Ectodermal cell (in vitro differentiated cells): ENCODE measurements around the gene LDLRAD4.

Experiments
- H3K27ac ChIP-seq: 2 replicates; pipeline ENCODE4 v1.7.0; 2013; ENCODE audit warnings: mild to moderate bottlenecking, low read depth, low read length; ENCODE audit not compliant: insufficient read depth, poor library complexity, severe bottlenecking
- H3K27me3 ChIP-seq: 2 replicates; pipeline ENCODE4 v1.7.0; 2013; ENCODE audit warnings: mild to moderate bottlenecking, low read length; ENCODE audit not compliant: insufficient read depth, control insufficient read depth, poor library complexity, severe bottlenecking
- H3K36me3 ChIP-seq: one replicate; pipeline ENCODE4 v1.7.0; 2013; ENCODE audit warnings: low read length; ENCODE audit not compliant: control insufficient read depth, insufficient read depth
- H3K4me1 ChIP-seq: one replicate; pipeline ENCODE4 v1.7.0; 2013; ENCODE audit warnings: low read length; ENCODE audit not compliant: control insufficient read depth, insufficient read depth
- H3K4me3 ChIP-seq: 2 replicates; pipeline ENCODE4 v1.7.0; 2013; ENCODE audit warnings: low read depth, low read length, control low read depth; ENCODE audit not compliant: insufficient read depth
- H3K9me3 ChIP-seq: 2 replicates; pipeline ENCODE4 v1.7.0; 2013; ENCODE audit warnings: mild to moderate bottlenecking, low read length, moderate library complexity; ENCODE audit not compliant: control insufficient read depth
- WGBS, 2 experiments: methylation state at CpG; one replicate each; pipeline ENCODE4 v1.1.7; 2013; ENCODE audit warnings: missing lambda C conversion rate in 2 of 2; 5-methylcytosine and 5-hydroxymethylcytosine counted together

LDLRAD4 gene

DNA sequence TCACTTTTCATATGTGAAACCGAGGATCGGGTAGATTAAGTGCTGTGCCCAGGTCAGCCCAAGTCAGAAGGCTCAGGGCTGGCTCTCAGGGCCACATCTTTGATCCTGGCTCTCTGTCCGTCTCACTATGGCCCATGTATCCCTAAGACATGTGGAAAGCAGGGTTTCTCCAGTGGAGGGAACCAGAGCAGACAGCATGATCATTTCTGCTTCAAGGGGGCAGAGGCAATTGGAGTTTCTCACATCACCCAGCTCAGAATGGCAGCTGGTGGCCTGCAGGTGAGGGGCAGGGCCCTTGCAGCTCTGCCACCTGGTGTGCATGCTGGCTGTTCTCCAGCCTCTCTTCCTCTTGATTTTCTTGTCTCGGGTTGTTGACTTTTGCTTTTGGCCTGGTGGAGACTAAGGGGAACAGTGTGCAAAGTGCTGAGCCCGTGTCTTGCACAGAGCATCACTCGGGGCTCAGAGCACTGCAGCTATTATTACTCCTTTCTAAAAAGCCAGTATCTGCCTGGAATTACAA, 27.0 kb downstream of the LDLRAD4 start:
- 92% methylated on average over 6 of the region's 6 CpGs for WGBS, 2 experiments
- Histone ChIP-seq H3K9me3 (no peaks in the 10 kb centered on the region), H3K4me1 (no peaks in the 10 kb centered on the region), H3K4me3 (no peak overlapping the region), H3K27ac (no peak overlapping the region), H3K36me3 (no peaks in the 10 kb centered on the region), H3K27me3 (no peaks in the 10 kb centered on the region)

DNA sequence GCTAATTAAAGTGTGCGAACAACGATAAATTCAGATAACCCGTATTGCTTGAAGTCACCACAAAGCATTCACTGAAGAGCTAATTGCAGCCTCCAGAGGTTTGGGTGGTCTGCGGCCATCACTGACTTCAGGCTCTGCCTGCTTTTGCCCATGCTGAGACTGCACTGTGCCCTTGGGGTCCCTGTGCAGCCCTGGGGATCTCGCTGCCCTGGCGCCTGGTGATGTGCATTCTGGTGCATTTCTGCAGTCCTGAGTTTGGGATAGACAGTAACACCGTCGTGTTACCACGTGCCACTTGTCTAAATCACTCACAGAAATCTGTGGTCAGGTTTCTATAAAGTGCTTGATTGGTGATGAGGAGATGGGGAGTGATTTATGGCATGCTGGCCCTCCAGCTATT, 27.6 kb downstream of the LDLRAD4 start:
- H3K4me1 ChIP-seq, result no peaks in the 10 kb centered on the region

GRCh38 chr18:13246591-13246990, 28.0 kb downstream of the LDLRAD4 start:
- Histone ChIP-seq H3K9me3 (no peaks in the 10 kb centered on the region), H3K27ac (no peak overlapping the region), H3K36me3 (no peaks in the 10 kb centered on the region), H3K4me3 (no peak overlapping the region), H3K27me3 (no peaks in the 10 kb centered on the region), H3K4me1 (no peaks in the 10 kb centered on the region)
- 98% methylated on average over 3 of the region's 3 CpGs for WGBS, 2 experiments

More for the DNA sequence above, 27.6 kb downstream of the LDLRAD4 start:
- H3K9me3 ChIP-seq, result no peaks in the 10 kb centered on the region
- 96% methylated on average over 9 of the region's 9 CpGs for WGBS, 2 experiments
- H3K4me3 ChIP-seq, result no peak overlapping the region
- H3K27me3 ChIP-seq, result no peaks in the 10 kb centered on the region
- H3K27ac ChIP-seq, result no peak overlapping the region
- no peaks in the 10 kb centered on the region for H3K36me3 ChIP-seq

DNA sequence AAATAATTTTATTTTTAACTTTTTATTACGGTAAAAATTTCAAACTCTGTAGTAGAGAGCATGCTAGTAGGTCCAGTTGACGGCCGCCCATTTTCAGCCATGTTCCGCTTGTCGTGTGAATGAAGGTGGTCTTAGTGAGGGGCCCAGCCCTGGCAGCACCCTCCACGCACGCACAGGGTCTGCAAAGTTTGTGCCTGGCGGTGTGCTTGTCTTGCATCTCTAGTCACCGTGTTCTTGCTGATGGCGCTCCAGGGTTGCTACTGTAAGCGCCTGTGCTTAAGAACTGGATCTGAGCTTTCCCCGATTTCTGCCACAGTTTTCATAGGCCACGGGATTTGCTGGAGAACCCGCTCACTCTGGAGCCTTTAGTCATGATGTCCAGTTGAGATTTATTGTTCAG, 28.9 kb downstream of the LDLRAD4 start:
- Histone ChIP-seq H3K4me1 (no peaks in the 10 kb centered on the region), H3K27ac (no peak overlapping the region), H3K4me3 (no peak overlapping the region), H3K9me3 (no peaks in the 10 kb centered on the region), H3K27me3 (no peaks in the 10 kb centered on the region), H3K36me3 (no peaks in the 10 kb centered on the region)
- 95 to 96% methylated on average over 14 of the region's 14 CpGs for WGBS, 2 experiments

DNA sequence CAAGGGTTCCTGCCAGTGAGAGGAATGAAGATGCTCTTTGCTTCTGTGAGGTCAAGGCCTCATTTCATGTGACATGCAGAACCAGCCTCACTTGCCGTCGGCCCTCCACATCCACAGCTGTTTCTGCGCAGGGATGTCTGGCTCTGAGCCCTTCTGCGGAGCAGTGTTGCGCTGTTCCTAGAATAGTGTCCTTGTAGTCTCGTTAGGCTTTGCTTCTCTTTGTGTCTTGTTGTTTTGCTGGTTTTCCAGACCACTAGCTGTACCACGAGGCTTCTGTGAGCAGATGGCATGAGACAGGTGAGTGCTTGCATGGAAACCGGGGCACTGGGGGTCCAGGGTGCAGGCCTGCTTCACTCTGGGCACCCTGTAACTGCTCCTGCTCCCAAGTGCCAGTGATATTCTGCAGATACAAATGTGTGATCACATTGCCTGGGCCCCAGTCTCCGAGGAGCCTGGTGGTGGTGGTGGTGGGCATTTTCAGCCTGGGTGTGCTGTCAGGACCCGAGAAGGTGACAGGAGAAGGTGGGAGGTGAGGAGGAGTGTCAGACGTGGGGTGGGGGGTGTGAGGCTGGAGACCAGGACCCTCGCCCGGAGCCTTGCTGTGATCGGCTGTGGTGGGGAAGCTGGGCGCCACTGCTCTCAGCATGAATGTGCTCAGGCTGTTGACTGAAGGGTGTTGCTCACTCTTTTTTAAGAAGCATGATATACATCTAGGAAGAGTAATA, 34.3 kb downstream of the LDLRAD4 start:
- 94% methylated on average over 15 of the region's 15 CpGs for WGBS, 2 experiments
- H3K36me3 ChIP-seq, result no peaks in the 10 kb centered on the region
- H3K9me3 ChIP-seq, result no peaks in the 10 kb centered on the region
- H3K4me3 ChIP-seq, result no peak overlapping the region
- peaks cover 8% of the 10 kb centered on the region for H3K4me1 ChIP-seq
- no peaks in the 10 kb centered on the region for H3K27me3 ChIP-seq
- H3K27ac ChIP-seq, result no peak overlapping the region

DNA sequence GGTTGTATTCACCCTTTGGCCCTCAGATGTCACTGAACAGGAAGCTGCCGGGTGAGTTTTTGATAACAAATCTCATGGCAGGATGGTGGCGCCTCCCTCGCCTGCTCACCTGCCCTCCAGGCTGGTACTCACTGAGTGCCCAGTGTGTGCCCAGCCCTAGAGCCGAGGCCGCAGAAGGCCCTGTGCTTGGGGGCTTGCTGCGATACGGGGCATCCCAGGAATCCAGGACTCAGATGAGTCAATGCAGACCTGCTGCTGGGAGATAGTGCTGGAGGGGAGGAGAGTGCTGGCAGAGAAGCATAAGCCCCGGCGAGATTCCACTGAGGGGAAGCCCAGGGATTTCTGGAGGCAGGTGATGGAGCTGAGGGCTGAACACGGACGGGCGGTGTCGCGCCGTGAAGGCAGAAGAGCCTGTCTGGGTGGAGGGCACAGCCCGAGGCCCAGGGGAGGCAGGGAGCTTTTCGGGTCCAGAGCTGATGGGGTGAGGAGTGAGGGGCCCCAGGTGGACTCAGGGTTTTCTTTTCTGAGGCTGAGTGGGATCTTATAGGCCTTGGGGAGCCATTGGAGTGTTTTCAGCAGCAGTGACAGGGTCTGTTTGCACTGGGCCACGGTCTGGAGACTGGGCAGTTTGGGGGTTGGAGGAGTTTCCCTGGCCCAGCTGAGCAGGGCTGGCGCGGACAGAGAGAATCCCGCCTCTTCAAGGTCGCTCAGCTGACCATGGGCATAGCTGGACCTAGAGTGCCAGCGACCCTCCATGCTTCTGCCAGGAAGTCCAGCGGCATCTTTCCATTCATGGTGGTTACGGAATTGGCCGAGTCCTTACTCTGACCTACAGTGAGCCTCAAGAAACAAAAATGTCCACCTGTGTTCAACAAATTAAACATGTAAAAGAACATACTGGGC, 35.5 kb downstream of the LDLRAD4 start:
- H3K27me3 ChIP-seq, result no peaks in the 10 kb centered on the region
- H3K4me3 ChIP-seq, result no peak overlapping the region
- no peaks in the 10 kb centered on the region for H3K9me3 ChIP-seq
- WGBS, 2 experiments, result 84 to 85% methylated on average over 26 of the region's 26 CpGs
- H3K4me1 ChIP-seq, result peaks cover 8% of the 10 kb centered on the region
- H3K27ac ChIP-seq, result no peak overlapping the region
- no peaks in the 10 kb centered on the region for H3K36me3 ChIP-seq

DNA sequence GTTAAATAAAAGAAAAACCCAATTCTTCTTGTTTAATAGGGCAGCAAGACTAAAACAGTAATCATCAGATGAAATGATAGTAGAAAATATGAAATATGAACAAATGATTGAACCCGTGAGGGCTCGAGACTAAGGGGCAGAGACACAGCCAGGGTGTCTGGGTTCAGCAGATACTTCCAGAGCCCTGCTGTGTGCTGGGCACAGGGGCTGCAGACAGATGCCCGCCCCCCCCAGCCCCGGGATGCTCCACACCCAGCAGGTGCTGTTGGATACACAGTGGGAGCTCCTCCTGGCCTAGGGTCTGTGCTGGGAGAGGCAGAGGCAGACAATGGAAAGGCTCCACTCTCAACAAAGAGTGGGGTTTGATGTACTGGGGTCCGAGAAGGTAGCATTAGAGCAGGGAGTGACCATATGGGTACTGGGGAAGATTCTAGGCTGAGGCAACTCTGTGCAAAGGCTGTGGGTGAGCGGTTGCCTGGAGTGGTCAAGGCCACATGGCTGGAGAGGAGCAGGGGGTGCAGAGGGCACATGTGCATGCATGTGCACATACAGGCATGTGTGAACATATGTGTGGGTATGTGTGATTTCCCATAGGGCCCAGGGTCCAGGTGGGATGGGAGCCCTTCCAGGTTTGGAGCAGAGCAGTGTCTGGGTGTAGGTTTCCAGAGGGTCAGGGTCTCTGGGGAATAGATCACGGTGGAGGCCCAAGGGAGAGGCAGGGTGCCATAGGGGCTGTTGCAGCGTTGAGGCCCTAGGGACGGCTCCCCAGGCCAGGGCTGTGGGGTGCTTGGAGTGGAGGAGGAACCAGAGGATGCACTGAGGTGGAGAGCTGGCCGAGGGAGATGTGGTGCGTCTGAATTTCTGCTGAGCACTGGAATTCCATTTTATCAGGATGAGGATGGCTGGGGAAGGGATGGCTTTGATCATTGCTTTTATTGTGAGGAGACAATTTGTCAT, 36.7 kb downstream of the LDLRAD4 start:
- H3K36me3 ChIP-seq, result no peaks in the 10 kb centered on the region
- peaks cover 8% of the 10 kb centered on the region for H3K4me1 ChIP-seq
- H3K4me3 ChIP-seq, result no peak overlapping the region
- no peaks in the 10 kb centered on the region for H3K9me3 ChIP-seq
- H3K27me3 ChIP-seq, result no peaks in the 10 kb centered on the region
- 90 to 93% methylated on average over 11 of the region's 11 CpGs for WGBS, 2 experiments
- no peak overlapping the region for H3K27ac ChIP-seq

DNA sequence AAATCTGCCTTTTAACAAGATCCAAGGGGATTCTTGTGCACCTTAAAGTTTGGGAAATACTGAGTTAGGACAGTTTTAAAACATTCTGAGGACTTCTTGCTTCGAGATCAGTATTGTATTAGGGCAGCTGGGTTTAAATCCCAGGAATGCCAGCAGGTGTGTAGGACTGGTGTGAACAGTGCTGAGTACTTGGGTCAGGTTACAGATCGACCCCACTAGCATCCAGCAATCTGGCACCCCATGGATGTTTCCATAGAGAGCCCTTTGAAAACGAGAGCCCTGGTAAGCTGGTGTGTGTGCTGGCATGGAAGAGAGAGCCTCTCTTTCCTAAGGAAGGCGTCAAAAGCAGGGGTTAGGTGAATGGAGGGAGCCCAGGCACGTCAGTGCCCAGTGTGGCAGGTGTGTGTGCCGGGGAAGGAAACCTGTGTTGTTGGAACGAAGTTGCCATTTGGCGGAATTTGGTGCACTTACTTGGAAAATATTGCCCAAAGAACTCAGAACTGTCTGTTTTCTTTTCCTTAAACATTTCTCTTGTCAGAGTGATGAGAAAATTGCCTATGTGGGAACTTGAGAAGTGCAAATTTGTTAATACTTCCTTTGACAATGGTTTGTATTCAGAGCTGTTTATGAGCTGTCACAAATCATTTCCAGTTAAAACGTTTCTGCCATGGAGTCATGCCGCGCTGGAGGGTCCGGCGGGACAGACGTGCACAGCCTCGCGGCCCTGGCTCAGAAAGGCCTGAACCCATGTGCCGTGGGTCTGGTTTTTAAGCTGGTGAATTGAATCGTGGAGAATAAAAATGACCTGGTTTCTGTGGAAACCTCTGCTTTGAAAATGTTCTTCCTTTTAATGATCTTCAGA, 38.1 kb downstream of the LDLRAD4 start:
- WGBS, 2 experiments, result 78% methylated on average over 18 of the region's 18 CpGs
- no peaks in the 10 kb centered on the region for H3K27me3 ChIP-seq
- H3K36me3 ChIP-seq, result no peaks in the 10 kb centered on the region
- H3K4me3 ChIP-seq, result no peak overlapping the region
- peaks cover 8% of the 10 kb centered on the region for H3K4me1 ChIP-seq
- H3K9me3 ChIP-seq, result no peaks in the 10 kb centered on the region
- no peak overlapping the region for H3K27ac ChIP-seq

DNA sequence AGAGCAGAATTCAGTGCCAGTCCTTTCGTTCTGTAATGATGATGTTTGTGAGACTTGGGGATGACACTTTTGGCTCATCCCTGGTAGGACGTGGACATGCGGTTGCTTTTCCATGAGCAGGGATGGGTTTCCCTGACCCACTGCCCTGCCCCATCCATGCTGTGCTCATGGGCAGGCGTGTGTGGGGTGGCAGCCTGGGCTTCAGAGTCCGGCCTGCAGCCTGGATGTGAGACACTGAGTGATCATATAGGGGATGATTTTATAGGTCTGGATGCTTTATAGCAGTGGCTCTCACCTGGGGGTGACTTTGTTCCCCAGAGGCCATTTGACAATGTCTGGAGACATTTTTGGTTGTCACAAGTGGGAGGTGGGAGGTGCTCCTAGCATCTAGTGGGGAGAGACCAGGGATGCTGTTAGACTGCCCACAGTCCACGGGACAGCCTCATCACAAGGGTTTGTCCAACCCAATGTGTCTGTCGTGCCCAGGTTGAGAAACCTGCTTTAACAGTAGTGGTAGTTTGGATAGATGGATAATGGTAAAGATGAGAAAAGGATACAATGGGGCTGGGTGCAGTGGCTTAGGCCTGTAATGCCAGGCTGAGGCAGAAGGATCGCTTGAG, 38.9 kb downstream of the LDLRAD4 start:
- no peak overlapping the region for H3K4me3 ChIP-seq
- H3K36me3 ChIP-seq, result no peaks in the 10 kb centered on the region
- H3K27ac ChIP-seq, result no peak overlapping the region
- H3K4me1 ChIP-seq, result peaks cover 8% of the 10 kb centered on the region
- no peaks in the 10 kb centered on the region for H3K9me3 ChIP-seq
- 86 to 91% methylated on average over 8 of the region's 8 CpGs for WGBS, 2 experiments
- no peaks in the 10 kb centered on the region for H3K27me3 ChIP-seq
